IMR-90 (cell line): ENCODE measurements around the gene DYNC2H1. TPM values are rescaled to one million over a fixed set of nuclear protein-coding genes. Genes with fewer than 3 reads are reported as not detected.
A peak's percentile ranks its signal among the peaks of the same experiment; 100 is the strongest.

Experiments used
- ATAC-seq: fragments of 200-7000 bp; cut with Tn5 transposase; 2 replicates; pipeline ENCODE4 v1.9.1; 2020; ENCODE audit warnings: low read depth, mild to moderate bottlenecking, moderate library complexity
- BruUV-seq: library from RNA; stranded (reverse); fragments of 400-500 nt; replicated peaks from 2 replicates; lab custom pipeline; 2021; lab: Mats Ljungman, UMichigan
- CTCF ChIA-PET: fragments of 300-600 bp; formaldehyde crosslinking; extraction: SDS; loops from one replicate; lab custom pipeline; 2021; ENCODE audit warnings: antibody characterized with exemption; lab: Yijun Ruan, JAX
- POLR2A ChIA-PET: fragments of 300-600 bp; sonication (Branson Sonifier 250); formaldehyde crosslinking; loops from one replicate; lab custom pipeline; 2022; ENCODE audit warnings: antibody characterized with exemption; ENCODE audit not compliant: unreplicated experiment; lab: Charles Lee
- DNase-seq: peaks from one replicate; pipeline ENCODE4 v3.0.0; 2013
- H2AFZ ChIP-seq: replicated peaks from 2 replicates; pipeline ENCODE3; 2013; ENCODE audit warnings: low read length, mild to moderate bottlenecking; ENCODE audit not compliant: poor library complexity
- H2AK5ac ChIP-seq: 2 replicates; pipeline ENCODE4 v1.6.1; 2013; ENCODE audit warnings: low read depth, low read length, inconsistent platforms
- H2AK9ac ChIP-seq: replicated peaks from 2 replicates; pipeline ENCODE3; 2013; ENCODE audit warnings: mild to moderate bottlenecking, low read depth, low read length, moderate library complexity; ENCODE audit not compliant: poor library complexity
- H2BK120ac ChIP-seq: 2 replicates; pipeline ENCODE4 v1.6.1; 2013; ENCODE audit warnings: low read depth, low read length, inconsistent platforms
- H2BK15ac ChIP-seq: 3 replicates; pipeline ENCODE4 v1.6.1; 2013; ENCODE audit warnings: low read depth, low read length, inconsistent platforms
- H2BK20ac ChIP-seq: 2 replicates; pipeline ENCODE4 v1.6.1; 2013; ENCODE audit warnings: low read depth, mild to moderate bottlenecking, inconsistent platforms, low read length, moderate library complexity
- H2BK5ac ChIP-seq: 2 replicates; pipeline ENCODE4 v1.6.1; 2013; ENCODE audit warnings: mild to moderate bottlenecking, low read depth, low read length, inconsistent platforms; ENCODE audit not compliant: poor library complexity, severe bottlenecking
- H3K14ac ChIP-seq: replicated peaks from 2 replicates; pipeline ENCODE4 v1.6.1; 2013; ENCODE audit warnings: low read depth, low read length, inconsistent platforms
- H3K18ac ChIP-seq: 2 replicates; pipeline ENCODE4 v1.6.1; 2013; ENCODE audit warnings: low read depth, low read length, control low read depth
- H3K23ac ChIP-seq: 2 replicates; pipeline ENCODE4 v1.6.1; 2013; ENCODE audit warnings: low read depth, low read length, inconsistent platforms
- H3K27ac ChIP-seq: 2 replicates; pipeline ENCODE4 v1.5.1; 2013; ENCODE audit warnings: mild to moderate bottlenecking, control low read depth, low read length; ENCODE audit not compliant: insufficient read depth
- H3K27me3 ChIP-seq: 2 replicates; pipeline ENCODE4 v1.6.1; 2013; ENCODE audit warnings: low read length; ENCODE audit not compliant: control insufficient read depth, insufficient read depth
- H3K36me3 ChIP-seq: 2 replicates; pipeline ENCODE4 v1.6.1; 2013; ENCODE audit warnings: low read length, mixed read lengths; ENCODE audit not compliant: control insufficient read depth, insufficient read depth
- H3K4ac ChIP-seq: 2 replicates; pipeline ENCODE4 v1.6.1; 2013; ENCODE audit warnings: low read depth, low read length, inconsistent platforms
- H3K4me1 ChIP-seq: 2 replicates; pipeline ENCODE4 v1.6.1; 2013; ENCODE audit warnings: low read length, mixed read lengths; ENCODE audit not compliant: control insufficient read depth, insufficient read depth
- H3K4me2 ChIP-seq: 2 replicates; pipeline ENCODE4 v1.6.1; 2013; ENCODE audit warnings: low read depth, mild to moderate bottlenecking, control low read depth, low read length, moderate library complexity
- H3K4me3 ChIP-seq: 2 replicates; pipeline ENCODE4 v1.5.1; 2013; ENCODE audit warnings: low read depth, mild to moderate bottlenecking, control low read depth, low read length, moderate library complexity; ENCODE audit not compliant: insufficient read depth
- H3K56ac ChIP-seq: 2 replicates; pipeline ENCODE4 v1.6.1; 2013; ENCODE audit warnings: low read length, inconsistent platforms; ENCODE audit not compliant: insufficient read depth; ENCODE audit errors: extremely low read depth
- H3K79me1 ChIP-seq, 2 experiments: 2 replicates each; pipeline ENCODE4 v1.6.1; 2013; ENCODE audit warnings: low read length in 2 of 2, inconsistent platforms in 1 of 2, low read depth in 1 of 2
- H3K9ac ChIP-seq: 2 replicates; pipeline ENCODE4 v1.6.1; 2013; ENCODE audit warnings: low read depth, low read length, control low read depth
- H3K9me1 ChIP-seq: 2 replicates; pipeline ENCODE4 v1.6.1; 2013; ENCODE audit warnings: low read length, inconsistent platforms; ENCODE audit not compliant: insufficient read depth
- H3K9me3 ChIP-seq: 2 replicates; pipeline ENCODE4 v1.6.1; 2013; ENCODE audit warnings: low read length; ENCODE audit not compliant: control insufficient read depth, insufficient read depth
- H4K20me1 ChIP-seq: 2 replicates; pipeline ENCODE4 v1.6.1; 2013; ENCODE audit warnings: low read length, inconsistent platforms; ENCODE audit not compliant: insufficient read depth
- H4K5ac ChIP-seq: 2 replicates; pipeline ENCODE4 v1.6.1; 2013; ENCODE audit warnings: mild to moderate bottlenecking, low read depth, low read length, control low read depth
- H4K8ac ChIP-seq, 2 experiments: 2 replicates each; pipeline ENCODE4 v1.6.1; 2013; ENCODE audit warnings: low read depth in 2 of 2, low read length in 2 of 2, control low read depth in 1 of 2, inconsistent platforms in 1 of 2
- H4K91ac ChIP-seq: 2 replicates; pipeline ENCODE4 v1.6.1; 2013; ENCODE audit warnings: low read depth, low read length, inconsistent platforms; ENCODE audit not compliant: insufficient read depth
- CHD1 ChIP-seq: IDR thresholded peaks from 2 replicates; pipeline ENCODE4 v1.6.1; 2012; ENCODE audit warnings: low read depth, low read length, improper control_type of control experiment
- FOS ChIP-seq: fragments of 150-350 bp; IDR thresholded peaks from 2 replicates; pipeline ENCODE4 v1.6.1; 2016; ENCODE audit warnings: low read depth, low read length
- MAFK ChIP-seq: IDR thresholded peaks from 2 replicates; pipeline ENCODE4 v1.6.1; 2012; ENCODE audit warnings: low read depth, low read length, improper control_type of control experiment
- MAZ ChIP-seq: IDR thresholded peaks from 2 replicates; pipeline ENCODE4 v1.6.1; 2012; ENCODE audit warnings: low read depth, mild to moderate bottlenecking, low read length, improper control_type of control experiment, moderate library complexity, borderline replicate concordance
- MXI1 ChIP-seq: IDR thresholded peaks from 2 replicates; pipeline ENCODE4 v1.6.1; 2012; ENCODE audit warnings: low read depth, mild to moderate bottlenecking, low read length, moderate library complexity, borderline replicate concordance
- NFE2L2 ChIP-seq: fragments of 150-350 bp; IDR thresholded peaks from 2 replicates; pipeline ENCODE4 v1.6.1; 2016; ENCODE audit warnings: low read depth, mild to moderate bottlenecking, low read length
- RFX5 ChIP-seq: IDR thresholded peaks from 2 replicates; pipeline ENCODE4 v1.8.0; 2012; ENCODE audit warnings: low read depth, mild to moderate bottlenecking, low read length, moderate library complexity
- SMC3 ChIP-seq: fragments of 150-350 bp; IDR thresholded peaks from 2 replicates; pipeline ENCODE4 v1.6.1; 2016; ENCODE audit warnings: low read depth, mild to moderate bottlenecking, antibody characterized with exemption, low read length, moderate library complexity
- USF2 ChIP-seq: fragments of 150-350 bp; IDR thresholded peaks from 2 replicates; pipeline ENCODE4 v1.6.1; 2017; ENCODE audit warnings: mild to moderate bottlenecking, antibody characterized with exemption, low read length, low read depth
- WGBS, 2 experiments: methylation state at CpG; one replicate each; pipeline versions ENCODE4 v1.1.5 to v1.1.7; 2013; ENCODE audit warnings: missing lambda C conversion rate in 2 of 2; ENCODE audit not compliant: insufficient read length in 1 of 2; ENCODE audit errors: extremely low coverage in 2 of 2; 5-methylcytosine and 5-hydroxymethylcytosine counted together
- dilution Hi-C: fragments of 300-500 bp; cut with HindIII; formaldehyde crosslinking; loops from one replicate; pipeline ENCODE4 v1.14.3; 2018; ENCODE audit warnings: low sequenced_read_pairs; ENCODE audit not compliant: unreplicated experiment
- in situ Hi-C: fragments of 300-500 bp; cut with MboI; formaldehyde crosslinking; loops from 3 replicates; pipeline ENCODE4 v1.14.3; 2019; ENCODE audit warnings: low sequenced_read_pairs, inconsistent platforms, mixed read lengths
- intact Hi-C: fragments of 100-400 bp; cut with micrococcal nuclease; formaldehyde crosslinking; loops from 2 replicates; pipeline ENCODE4 v1.10.0; 2022
- polyA plus RNA-seq, 3 experiments: library from polyadenylated mRNA; depleted of rRNA; stranded (reverse); fragments of >200 nt; gene quantifications; 2 replicates each; pipeline ENCODE4 v1.2.3, GENCODE V29; 2012; ENCODE audit warnings: low replicate concordance in 1 of 3
- total RNA-seq: library from RNA; depleted of rRNA; stranded (reverse); fragments of >200 nt; gene quantifications from 2 replicates; pipeline ENCODE4 v1.2.3, GENCODE V29; 2012

The DYNC2H1 gene
- total and polyA plus RNA-seq, 2 of the 4 experiments (the other 2 are of a cell fraction), result 5.7 to 21.0 TPM

GRCh38 chr11:103210543-103210942 is 101.3 kb downstream of the DYNC2H1 start:
- H3K4me2 ChIP-seq, result no peak overlapping the region
- no peak overlapping the region for H3K18ac ChIP-seq
- H3K36me3 ChIP-seq, result no peaks in the 10 kb centered on the region
- no TSS peak for BruUV-seq
- no peaks in the 10 kb centered on the region for H3K27me3 ChIP-seq
- H4K5ac ChIP-seq, result no peak overlapping the region
- WGBS, 2 experiments, result no CpG with 5 or more reads among the region's 1 CpG
- no peak overlapping the region for H3K4me3 ChIP-seq
- H3K9me1 ChIP-seq, result no peaks in the 10 kb centered on the region
- H3K14ac ChIP-seq, result no peak overlapping the region
- ATAC-seq (no peak), DNase-seq (peak; percentile 32)
- no peak overlapping the region for H3K9ac ChIP-seq
- no peak overlapping the region for H2BK120ac ChIP-seq
- H3K56ac ChIP-seq, result no peak overlapping the region
- no peak overlapping the region for H2BK20ac ChIP-seq
- no peak for TF ChIP-seq MAFK
- TF ChIP-seq USF2, result no peak
- no peak for TF ChIP-seq NFE2L2
- no peak for TF ChIP-seq RFX5
- TF ChIP-seq SMC3, result no peak
- no peak for TF ChIP-seq MXI1
- no peak for TF ChIP-seq CHD1
- no peak for TF ChIP-seq MAZ
- no peak for TF ChIP-seq FOS
- intact Hi-C loops (no loop called here), dilution Hi-C loops (no loop called here), in situ Hi-C loops (no loop called here)
- H3K4ac ChIP-seq, result no peak overlapping the region
- no peak overlapping the region for H3K27ac ChIP-seq
- H2AK5ac ChIP-seq, result no peak overlapping the region
- H4K91ac ChIP-seq, result no peak overlapping the region
- no peak overlapping the region for H4K8ac ChIP-seq
- H2BK5ac ChIP-seq, result no peak overlapping the region
- no peak overlapping the region for H2BK15ac ChIP-seq
- no peak overlapping the region for H2AK9ac ChIP-seq
- ChIA-PET CTCF (no interaction called here), POLR2A (no interaction called here)
- H3K23ac ChIP-seq, result no peak overlapping the region
- no peaks in the 10 kb centered on the region for H4K20me1 ChIP-seq
- H3K4me1 ChIP-seq, result peaks cover 1% of the 10 kb centered on the region; the same call in 1 of the 2 replicates
- no peaks in the 10 kb centered on the region for H3K79me1 ChIP-seq
- H2AFZ ChIP-seq, result no peak overlapping the region
- no peaks in the 10 kb centered on the region for H3K9me3 ChIP-seq
